ENCODE results near the gene GSTM2. TPM values are rescaled to one million over a fixed set of nuclear protein-coding genes. Genes with fewer than 3 reads are reported as not detected.

GSTM2 gene
- total RNA-seq, 2 experiments from 2014 or later: 0.38 to 0.76 TPM

DNA sequence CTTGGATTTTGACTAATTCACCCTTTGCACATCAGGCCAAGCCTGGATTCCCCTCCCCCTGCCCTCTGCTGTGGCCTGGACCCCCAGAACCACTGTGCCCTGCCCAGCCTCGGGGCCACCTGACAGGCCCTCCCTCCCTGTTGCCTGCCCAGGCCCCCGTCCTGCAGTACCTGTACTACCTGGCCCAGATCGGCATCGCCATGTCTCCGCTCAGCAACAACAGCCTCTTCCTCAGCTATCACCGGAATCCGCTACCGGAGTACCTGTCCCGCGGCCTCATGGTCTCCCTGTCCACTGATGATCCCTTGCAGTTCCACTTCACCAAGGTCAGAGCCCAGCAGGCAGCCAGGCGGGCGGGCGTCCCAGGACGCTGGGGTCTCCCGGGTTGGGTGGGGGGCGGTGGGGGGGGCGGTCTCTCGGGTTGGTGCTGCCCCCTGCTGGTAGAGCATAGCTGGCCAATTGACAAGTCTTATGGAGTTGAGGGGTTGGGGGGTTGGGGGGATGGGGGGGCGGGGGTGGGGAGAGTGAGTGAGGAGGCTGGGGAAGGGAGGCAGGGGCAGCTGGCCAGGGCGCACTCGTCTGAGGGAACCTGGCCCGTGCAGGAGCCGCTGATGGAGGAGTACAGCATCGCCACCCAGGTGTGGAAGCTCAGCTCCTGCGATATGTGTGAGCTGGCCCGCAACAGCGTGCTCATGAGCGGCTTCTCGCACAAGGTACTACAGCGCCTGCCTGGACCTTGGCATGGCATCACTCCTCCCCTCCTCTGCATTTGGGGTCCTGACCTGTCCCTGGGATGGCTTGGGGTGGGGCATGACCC is 37.6 kb upstream of the GSTM2 start:
- no TSS peak for BruUV-seq (replicated peaks)
- DNase-seq (ENCODE audit: low spot score): peak; percentile 41
- Histone ChIP-seq H3K9me3 (ENCODE audit: low read length) (no peaks in the 10 kb centered on the region), H3K79me2 (ENCODE audit: insufficient read depth, low read depth, low read length) (no peaks in the 10 kb centered on the region), H3K4me2 (ENCODE audit: low read length) (no peak overlapping the region), H3K4me1 (ENCODE audit: insufficient read depth, low read length, poor library complexity, severe bottlenecking) (peaks cover 12% of the 10 kb centered on the region), H3K36me3 (ENCODE audit: insufficient read depth, low read length) (peaks cover 44% of the 10 kb centered on the region), H3K4me3 (ENCODE audit: low read depth, low read length, poor library complexity, severe bottlenecking) (no peak overlapping the region), H3K9me2 (ENCODE audit: insufficient read depth, low read length) (no peaks in the 10 kb centered on the region), H3K27ac (ENCODE audit: low read depth, low read length, poor library complexity, severe bottlenecking) (no peak overlapping the region), H4K20me1 (ENCODE audit: insufficient read depth, low read length) (no peaks in the 10 kb centered on the region), H2AFZ (ENCODE audit: low read length) (no peak overlapping the region)
- ChIA-PET POLR2A (interaction anchor here (0.7 kb wide), 1 partner anchor 81 kb away, joined by 4 read pairs; no protein-coding TSS in a partner anchor), CTCF (ENCODE audit: unreplicated experiment) (interaction anchor here (1.7 to 1.8 kb wide), 2 partner anchors 10 to 84 kb away, joined by 6 to 8 read pairs; no protein-coding TSS in a partner anchor)
- TF ChIP-seq, protein P1, sequence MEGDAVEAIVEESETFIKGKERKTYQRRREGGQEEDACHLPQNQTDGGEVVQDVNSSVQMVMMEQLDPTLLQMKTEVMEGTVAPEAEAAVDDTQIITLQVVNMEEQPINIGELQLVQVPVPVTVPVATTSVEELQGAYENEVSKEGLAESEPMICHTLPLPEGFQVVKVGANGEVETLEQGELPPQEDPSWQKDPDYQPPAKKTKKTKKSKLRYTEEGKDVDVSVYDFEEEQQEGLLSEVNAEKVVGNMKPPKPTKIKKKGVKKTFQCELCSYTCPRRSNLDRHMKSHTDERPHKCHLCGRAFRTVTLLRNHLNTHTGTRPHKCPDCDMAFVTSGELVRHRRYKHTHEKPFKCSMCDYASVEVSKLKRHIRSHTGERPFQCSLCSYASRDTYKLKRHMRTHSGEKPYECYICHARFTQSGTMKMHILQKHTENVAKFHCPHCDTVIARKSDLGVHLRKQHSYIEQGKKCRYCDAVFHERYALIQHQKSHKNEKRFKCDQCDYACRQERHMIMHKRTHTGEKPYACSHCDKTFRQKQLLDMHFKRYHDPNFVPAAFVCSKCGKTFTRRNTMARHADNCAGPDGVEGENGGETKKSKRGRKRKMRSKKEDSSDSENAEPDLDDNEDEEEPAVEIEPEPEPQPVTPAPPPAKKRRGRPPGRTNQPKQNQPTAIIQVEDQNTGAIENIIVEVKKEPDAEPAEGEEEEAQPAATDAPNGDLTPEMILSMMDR (conservative IDR thresholded peaks at IDR 0.05; ENCODE audit: low read length): 0 out of 2 replicates have a peak, but pooled peaks have one; percentile 20
- no peak for TF ChIP-seq EZH2phosphoT487 (IDR thresholded peaks at IDR 0.05; ENCODE audit: borderline replicate concordance, low read depth, low read length)
- intact Hi-C loops (cut with micrococcal nuclease; ENCODE audit: unreplicated experiment): loop anchor here (1.0 kb wide), 1 partner anchor 84 kb away; no protein-coding TSS in a partner anchor

DNA sequence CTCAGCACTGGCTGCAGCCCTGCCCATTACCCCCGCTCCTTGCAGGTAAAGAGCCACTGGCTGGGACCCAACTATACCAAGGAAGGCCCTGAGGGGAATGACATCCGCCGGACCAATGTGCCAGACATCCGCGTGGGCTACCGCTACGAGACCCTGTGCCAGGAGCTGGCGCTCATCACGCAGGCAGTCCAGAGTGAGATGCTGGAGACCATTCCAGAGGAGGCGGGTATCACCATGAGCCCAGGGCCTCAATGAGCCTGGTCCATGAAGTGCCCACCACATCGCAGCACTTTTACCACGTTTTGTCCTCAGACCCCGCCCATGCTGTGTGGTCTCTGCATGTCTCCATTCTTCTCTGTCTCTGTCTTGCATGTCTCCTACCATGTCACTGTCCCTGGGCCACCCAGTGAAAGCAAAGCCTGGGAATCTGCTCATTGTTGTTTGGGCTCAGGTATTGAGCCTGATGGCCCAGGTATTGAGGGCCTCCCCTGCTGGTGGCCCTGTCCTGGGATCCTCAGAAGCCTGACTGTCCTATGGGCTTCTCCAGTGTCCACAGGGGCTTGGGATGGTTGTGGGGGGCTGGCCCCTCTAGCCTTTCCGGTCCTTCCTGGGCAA is 36.9 kb upstream of the GSTM2 start:
- Histone ChIP-seq H3K79me2 (ENCODE audit: insufficient read depth, low read depth, low read length) (no peaks in the 10 kb centered on the region), H3K4me3 (ENCODE audit: low read depth, low read length, poor library complexity, severe bottlenecking) (no peak overlapping the region), H3K9me3 (ENCODE audit: low read length) (no peaks in the 10 kb centered on the region), H3K36me3 (ENCODE audit: insufficient read depth, low read length) (peaks cover 44% of the 10 kb centered on the region), H3K27ac (ENCODE audit: low read depth, low read length, poor library complexity, severe bottlenecking) (no peak overlapping the region), H3K9me2 (ENCODE audit: insufficient read depth, low read length) (no peaks in the 10 kb centered on the region), H3K4me2 (ENCODE audit: low read length) (no peak overlapping the region), H2AFZ (ENCODE audit: low read length) (no peak overlapping the region), H3K4me1 (ENCODE audit: insufficient read depth, low read length, poor library complexity, severe bottlenecking) (peaks cover 15% of the 10 kb centered on the region), H4K20me1 (ENCODE audit: insufficient read depth, low read length) (no peaks in the 10 kb centered on the region)
- TF ChIP-seq, protein P1 (conservative IDR thresholded peaks at IDR 0.05; ENCODE audit: low read length): no peak
- no peak for TF ChIP-seq EZH2phosphoT487 (IDR thresholded peaks at IDR 0.05; ENCODE audit: borderline replicate concordance, low read depth, low read length)
- no TSS peak for BruUV-seq (replicated peaks)
- no peak for DNase-seq (ENCODE audit: low spot score)
- ChIA-PET POLR2A (no interaction called here), CTCF (ENCODE audit: unreplicated experiment) (interaction anchor here (1.7 to 1.8 kb wide), 2 partner anchors 9 to 85 kb away, joined by 6 to 8 read pairs; no protein-coding TSS in a partner anchor)
- intact Hi-C loops (cut with micrococcal nuclease; ENCODE audit: unreplicated experiment): loop anchor here (1.0 kb wide), 1 partner anchor 85 kb away; no protein-coding TSS in a partner anchor
